LNCAP (cell line): ENCODE measurements around the gene GRAMD1B.

Experiments used
- CTCF ChIP-seq: fragments of 450-650 bp; IDR thresholded peaks from 2 replicates; pipeline ENCODE4 v1.5.1; 2017; ENCODE audit warnings: mild to moderate bottlenecking

GRAMD1B gene

DNA sequence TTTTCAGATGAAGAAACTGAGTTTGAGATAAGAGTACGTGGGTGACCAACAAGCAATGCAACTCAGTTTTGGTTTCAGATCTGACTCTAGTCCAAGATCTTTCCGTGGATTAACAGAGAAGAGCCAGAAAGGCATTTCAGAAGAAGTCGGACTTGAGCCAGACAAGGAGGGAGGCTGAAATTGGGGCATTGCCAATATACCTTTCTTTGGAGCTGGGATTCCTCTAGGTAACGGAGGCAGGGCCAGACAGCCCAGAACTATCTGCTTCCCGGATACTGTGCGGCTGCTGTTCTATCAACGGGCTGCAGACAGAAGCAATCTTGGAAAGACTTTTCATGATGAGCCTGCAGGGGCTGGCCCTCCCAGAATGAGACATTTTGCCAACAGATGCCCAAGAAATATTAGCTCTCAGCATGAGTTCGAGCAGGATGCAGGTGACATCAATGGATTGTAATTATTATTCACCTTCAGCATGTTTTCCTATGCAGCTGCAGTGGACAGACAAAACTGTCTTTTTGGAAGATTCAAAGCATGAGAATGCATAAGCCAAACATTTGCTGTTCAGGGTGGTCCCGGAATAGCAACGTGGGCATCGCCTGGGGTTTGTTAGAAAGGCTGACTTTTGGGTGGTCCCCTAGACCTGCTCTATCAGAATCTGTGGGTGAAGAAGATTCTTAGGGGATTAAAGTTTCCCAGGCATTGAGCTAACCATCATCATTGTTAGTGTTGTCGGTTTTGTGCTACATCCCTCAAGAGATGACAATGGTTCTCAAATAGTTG lies 128.7 kb downstream of the GRAMD1B start:
- TF ChIP-seq CTCF = no peak

GRCh38 chr11:123559523-123559955 lies 129.5 kb downstream of the GRAMD1B start:
- no peak for TF ChIP-seq CTCF

DNA sequence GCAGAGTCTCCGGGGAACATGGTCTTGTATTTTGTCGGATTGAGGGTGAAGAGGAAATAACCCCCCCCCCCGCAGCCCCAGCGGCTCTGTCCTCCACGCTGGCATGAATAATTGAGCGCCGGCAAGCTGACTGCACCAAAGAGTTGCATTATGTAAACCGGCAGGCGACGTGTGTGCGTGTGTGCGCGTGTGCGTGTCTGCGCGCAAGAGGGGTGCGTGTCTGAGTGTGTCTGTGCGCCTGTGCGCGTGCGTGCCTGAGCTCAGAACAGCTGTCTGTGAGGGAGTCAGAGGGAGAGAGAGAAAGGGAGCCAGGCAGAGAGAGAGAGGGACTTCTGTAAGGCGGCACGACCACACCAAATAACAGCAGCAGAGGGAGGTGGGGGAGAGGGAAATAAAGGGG lies 129.9 kb downstream of the GRAMD1B start:
- TF ChIP-seq CTCF = no peak

GRCh38 chr11:123561431-123561800 lies 131.3 kb downstream of the GRAMD1B start:
- TF ChIP-seq CTCF = no peak

GRCh38 chr11:123562158-123562557 lies 132.1 kb downstream of the GRAMD1B start:
- no peak for TF ChIP-seq CTCF

GRCh38 chr11:123562829-123563228 lies 132.8 kb downstream of the GRAMD1B start:
- TF ChIP-seq CTCF = no peak

- no peak for TF ChIP-seq CTCF
These were observed 134.2 kb downstream of the GRAMD1B start for GRCh38 chr11:123564221-123564620.

GRCh38 chr11:123566852-123567251 lies 136.8 kb downstream of the GRAMD1B start:
- TF ChIP-seq CTCF = no peak
